PC-3 (cell line): Measurements from ENCODE around the gene GUCA2B. TPM values are rescaled to one million over a fixed set of nuclear protein-coding genes. Genes with fewer than 3 reads are reported as not detected.
A peak's percentile ranks its signal among the peaks of the same experiment; 100 is the strongest.

Experiments used
- ATAC-seq: fragments of 200-7000 bp; cut with Tn5 transposase; 2 replicates; pipeline ENCODE4 v1.9.1; 2020; ENCODE audit warnings: mild to moderate bottlenecking, moderate library complexity
- BruUV-seq: library from RNA; stranded (reverse); fragments of 400-500 nt; replicated peaks from 2 replicates; lab custom pipeline; 2021; lab: Mats Ljungman, UMichigan
- CTCF ChIA-PET: fragments of 300-600 bp; sonication (Branson Sonifier 250); formaldehyde crosslinking; loops from one replicate; lab custom pipeline; 2022; ENCODE audit warnings: antibody characterized with exemption; lab: Charles Lee
- POLR2A ChIA-PET: fragments of 300-600 bp; sonication (Branson Sonifier 250); formaldehyde crosslinking; loops from one replicate; lab custom pipeline; 2022; ENCODE audit warnings: antibody characterized with exemption; ENCODE audit not compliant: unreplicated experiment; lab: Charles Lee
- DNase-seq: peaks from one replicate; pipeline ENCODE4 v3.0.0-alpha.2; 2015
- H2AFZ ChIP-seq: fragments of 300-600 bp; sonication (generic); 2 replicates; pipeline ENCODE4 v1.6.0; 2016; ENCODE audit warnings: antibody characterized with exemption, low read length
- H3F3A ChIP-seq: fragments of 300-600 bp; sonication (generic); one replicate; pipeline ENCODE4 v1.6.0; 2017; ENCODE audit warnings: antibody characterized with exemption, low read length, control low read depth, mild to moderate bottlenecking; ENCODE audit not compliant: unreplicated experiment
- H3K27ac ChIP-seq: fragments of 300-600 bp; sonication (generic); 2 replicates; pipeline ENCODE4 v1.5.1; 2016; ENCODE audit warnings: mild to moderate bottlenecking, low read length
- H3K27me3 ChIP-seq: fragments of 300-600 bp; sonication (generic); 2 replicates; pipeline ENCODE4 v1.6.1; 2016; ENCODE audit warnings: low read length, mixed read lengths
- H3K36me3 ChIP-seq: fragments of 300-600 bp; sonication (generic); 2 replicates; pipeline ENCODE4 v1.6.1; 2016; ENCODE audit warnings: low read depth, mixed run types, low read length, mixed read lengths
- H3K4me1 ChIP-seq: fragments of 300-600 bp; sonication (generic); 2 replicates; pipeline ENCODE4 v1.5.1; 2016; ENCODE audit warnings: low read length; ENCODE audit not compliant: insufficient read depth
- H3K4me2 ChIP-seq: fragments of 300-600 bp; sonication (generic); 2 replicates; pipeline ENCODE4 v1.6.0; 2016; ENCODE audit warnings: low read length
- H3K4me3 ChIP-seq: fragments of 300-600 bp; sonication (generic); 2 replicates; pipeline ENCODE4 v1.5.1; 2016; ENCODE audit warnings: mild to moderate bottlenecking, low read length, mixed read lengths
- H3K79me2 ChIP-seq: fragments of 300-600 bp; sonication (generic); 2 replicates; pipeline ENCODE4 v1.6.1; 2017; ENCODE audit warnings: low read length, mixed read lengths
- H3K9ac ChIP-seq: fragments of 300-600 bp; sonication (generic); 2 replicates; pipeline ENCODE4 v1.6.0; 2016; ENCODE audit warnings: mild to moderate bottlenecking, low read length
- H3K9me2 ChIP-seq: fragments of 300-600 bp; sonication (generic); replicated peaks from 2 replicates; pipeline ENCODE4 v1.6.1; 2016; ENCODE audit warnings: mixed run types, low read length, mixed read lengths
- H3K9me3 ChIP-seq: fragments of 300-600 bp; sonication (generic); 2 replicates; pipeline ENCODE4 v1.6.1; 2016; ENCODE audit warnings: low read length, mixed read lengths
- H4K20me1 ChIP-seq: fragments of 300-600 bp; sonication (generic); 2 replicates; pipeline ENCODE4 v1.6.1; 2016; ENCODE audit warnings: low read length, mixed read lengths
- CTCF ChIP-seq: fragments of 300-600 bp; sonication (generic); conservative IDR thresholded peaks from 2 replicates; pipeline ENCODE4 v1.5.1; 2017; ENCODE audit warnings: antibody characterized with exemption, low read depth, mild to moderate bottlenecking, low read length
- EZH2 ChIP-seq: fragments of 300-600 bp; sonication (generic); IDR thresholded peaks from one replicate; pipeline ENCODE4 v1.6.1; 2017; ENCODE audit warnings: antibody characterized with exemption, mild to moderate bottlenecking, low read length; ENCODE audit not compliant: unreplicated experiment
- EZH2phosphoT487 ChIP-seq: fragments of 300-600 bp; sonication (generic); IDR thresholded peaks from 2 replicates; pipeline ENCODE4 v1.6.1; 2018; ENCODE audit warnings: mild to moderate bottlenecking, antibody characterized with exemption, low read length, borderline replicate concordance
- intact Hi-C: fragments of 100-400 bp; cut with micrococcal nuclease; formaldehyde crosslinking; loops from 2 replicates; pipeline ENCODE4 v1.9.0; 2023
- total RNA-seq: library from RNA; depleted of rRNA; stranded (reverse); fragments of >200 nt; gene quantifications from 2 replicates; pipeline ENCODE4 v1.2.3, GENCODE V29; 2014

GUCA2B gene
- total RNA-seq, 1 experiment from 2014 or later, result not detected

GRCh38 chr1:42145764-42146625 lies 7.2 kb upstream of the GUCA2B start:
- H3K4me1 ChIP-seq, result peaks cover 6% of the 10 kb centered on the region; the same call in 1 of the 2 replicates
- POLR2A ChIA-PET, result no interaction called here
- H3K27me3 ChIP-seq, result no peaks in the 10 kb centered on the region
- TF ChIP-seq EZH2phosphoT487, result no peak
- no peak for TF ChIP-seq EZH2
- TF ChIP-seq CTCF, result no peak
- BruUV-seq, result no TSS peak
- no peak overlapping the region for H3K4me3 ChIP-seq
- no peak overlapping the region for H3K9ac ChIP-seq
- intact Hi-C loops, result loop anchor here (2.0 to 5.0 kb wide), 2 partner anchors 29 to 191 kb away; partner anchors contain the start of gene FOXJ3
- H2AFZ ChIP-seq, result no peak overlapping the region
- H3F3A ChIP-seq, result no peaks in the 10 kb centered on the region
- H4K20me1 ChIP-seq, result no peaks in the 10 kb centered on the region
- no peaks in the 10 kb centered on the region for H3K36me3 ChIP-seq
- H3K9me2 ChIP-seq, result no peaks in the 10 kb centered on the region
- CTCF ChIA-PET, result no interaction called here
- no peaks in the 10 kb centered on the region for H3K79me2 ChIP-seq
- DNase-seq, result no peak
- H3K9me3 ChIP-seq, result no peaks in the 10 kb centered on the region
- no peak overlapping the region for H3K27ac ChIP-seq
- H3K4me2 ChIP-seq, result no peak overlapping the region
- ATAC-seq, result no peak

GRCh38 chr1:42146626-42147320 lies 6.4 kb upstream of the GUCA2B start:
- H3K27ac ChIP-seq, result no peak overlapping the region
- H3K27me3 ChIP-seq, result no peaks in the 10 kb centered on the region
- H3K4me3 ChIP-seq, result no peak overlapping the region
- no TSS peak for BruUV-seq
- ATAC-seq (peak; percentile 84), DNase-seq (peak; percentile 90)
- intact Hi-C loops, result loop anchor here (2.0 to 5.0 kb wide), 2 partner anchors 28 to 191 kb away; partner anchors contain the start of gene FOXJ3
- H3K9me2 ChIP-seq, result no peaks in the 10 kb centered on the region
- no peaks in the 10 kb centered on the region for H3K9me3 ChIP-seq
- CTCF ChIA-PET, result interaction anchor here (0.6 to 1.0 kb wide), 4 partner anchors 27 to 570 kb away, joined by 3 to 8 read pairs (median 6); no protein-coding TSS in a partner anchor
- no peak overlapping the region for H2AFZ ChIP-seq
- H3K79me2 ChIP-seq, result no peaks in the 10 kb centered on the region
- H3K4me1 ChIP-seq, result peaks cover 8% of the 10 kb centered on the region; the same call in 1 of the 2 replicates
- TF ChIP-seq EZH2 (no peak), CTCF (peak; percentile 92), EZH2phosphoT487 (no peak)
- no peaks in the 10 kb centered on the region for H4K20me1 ChIP-seq
- H3K9ac ChIP-seq, result no peak overlapping the region
- no peaks in the 10 kb centered on the region for H3K36me3 ChIP-seq
- H3K4me2 ChIP-seq, result 0 out of 2 replicates have a peak overlapping the region, but pooled peaks have one; percentile 40
- POLR2A ChIA-PET, result interaction anchor here (0.6 kb wide), 2 partner anchors 208 to 281 kb away, joined by 4 to 5 read pairs; no protein-coding TSS in a partner anchor
- H3F3A ChIP-seq, result no peaks in the 10 kb centered on the region
